H1 (cell line): ENCODE data around the gene CLDN15. TPM values are rescaled to one million over a fixed set of nuclear protein-coding genes. Genes with fewer than 3 reads are reported as not detected.

ENCODE experiments used
- polyA plus RNA-seq, 7 experiments: library from polyadenylated mRNA; depleted of rRNA in 3 of 7; stranded (reverse) in 5 of 7; unstranded in 2 of 7; fragments of >200 nt in 5 of 7; fragments of 200-250 nt in 2 of 7; gene quantifications; 1 replicate in 5 of 7; 2 replicates in 1 of 7; 4 replicates in 1 of 7; pipeline versions ENCODE4 v1.2.1 to v1.2.3, GENCODE V29; 2011 to 2013; ENCODE audit warnings: missing spikeins in 2 of 7, mixed read lengths in 2 of 7
- total RNA-seq: library from RNA; stranded (reverse); fragmentation: NEBNext Ultra II Directional; extraction: Animal tissue kit (Norgen Biotek cat#: 25700); gene quantifications from 2 replicates; pipeline ENCODE4 v1.2.1, GENCODE V29; 2021
- TF ChIP-seq, protein P1 (sequence below): IDR thresholded peaks from 2 replicates; pipeline ENCODE4 v1.6.1; 2011; ENCODE audit warnings: low read length, improper control_type of control experiment

Gene CLDN15
- total and polyA plus RNA-seq, 2 of the 8 experiments (the other 6 are each of a cell fraction or from before 2014, with no cell fraction given), result 5.5 to 7.6 TPM

- TF ChIP-seq, protein P1, sequence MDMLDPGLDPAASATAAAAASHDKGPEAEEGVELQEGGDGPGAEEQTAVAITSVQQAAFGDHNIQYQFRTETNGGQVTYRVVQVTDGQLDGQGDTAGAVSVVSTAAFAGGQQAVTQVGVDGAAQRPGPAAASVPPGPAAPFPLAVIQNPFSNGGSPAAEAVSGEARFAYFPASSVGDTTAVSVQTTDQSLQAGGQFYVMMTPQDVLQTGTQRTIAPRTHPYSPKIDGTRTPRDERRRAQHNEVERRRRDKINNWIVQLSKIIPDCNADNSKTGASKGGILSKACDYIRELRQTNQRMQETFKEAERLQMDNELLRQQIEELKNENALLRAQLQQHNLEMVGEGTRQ, result no peak
These were observed 1.8 kb upstream of the CLDN15 start (continued) for GRCh38 chr7:101239191-101239950.
